HEK293 (cell line): ENCODE data around the gene ABCB9.

Experiments
- ZNF248 ChIP-seq: fragments of 450-650 bp; formaldehyde crosslinking; IDR thresholded peaks from 2 replicates; pipeline ENCODE4 v1.5.1; 2017; ENCODE audit warnings: missing biosample characterization, missing genetic modification characterization
- ZNF274 ChIP-seq, 2 experiments: fragments of 200-500 bp in 1 of 2; fragments of 450-650 bp in 1 of 2; sonication (Bioruptor generic) in 1 of 2; formaldehyde crosslinking in 1 of 2; IDR thresholded peaks; 2 replicates each; pipeline versions ENCODE4 v1.5.1 to v1.6.1; 2014 to 2016; ENCODE audit warnings: borderline replicate concordance in 1 of 2, inconsistent platforms in 1 of 2, low read length in 1 of 2, missing biosample characterization in 1 of 2, missing genetic modification characterization in 1 of 2

GRCh38 chr12:122894193-122895121, 71.8 kb downstream of the ABCB9 start:
- no peak for TF ChIP-seq ZNF248 (tag by site-specific recombination)
- no peak for TF ChIP-seq ZNF274 (IDR thresholded peaks at IDR 0.05; ENCODE audit: low read length)
- TF ChIP-seq ZNF274 (tag by site-specific recombination; IDR thresholded peaks at IDR 0.05; ENCODE audit: borderline replicate concordance): no peak
